Right ventricle myocardium inferior (tissue), 1 donor: ENCODE measurements around the gene C21orf58. TPM values are rescaled to one million over a fixed set of nuclear protein-coding genes. Genes with fewer than 3 reads are reported as not detected.

ENCODE experiments used
- total RNA-seq: library from RNA; stranded (reverse); fragmentation: NEBNext Ultra II Directional; extraction: Animal tissue kit (Norgen Biotek cat#: 25700); gene quantifications from one replicate; pipeline ENCODE4 v1.2.1, GENCODE V29; 2021
- donor health status: DM: no; HTN: yes; CAD: no; lungs with severe emphysema.

The C21orf58 gene
- total RNA-seq, 1 donor from 2014 or later = 1.2 TPM

Other genes with a start within 250 kb of the C21orf58 start
- 254 TPM for gene COL6A2, start 225.8 kb downstream of the C21orf58 start, total RNA-seq
- gene FTCD, start 168.3 kb downstream of the C21orf58 start, total RNA-seq = 1.2 TPM
- 7.7 TPM for gene SPATC1L, start 139.4 kb downstream of the C21orf58 start, total RNA-seq
- gene LSS, start 95.1 kb downstream of the C21orf58 start, total RNA-seq = 61.0 TPM
- gene MCM3AP, start 38.3 kb downstream of the C21orf58 start, total RNA-seq = 56.9 TPM
- gene YBEY, start 37.5 kb downstream of the C21orf58 start, total RNA-seq = 18.6 TPM
- gene PCNT, start 286 bp upstream of the C21orf58 start, total RNA-seq = 27.3 TPM
- gene DIP2A, start 135.0 kb upstream of the C21orf58 start, total RNA-seq = 23.9 TPM